ENCODE data around the gene CD1C. TPM values are rescaled to one million over a fixed set of nuclear protein-coding genes. Genes with fewer than 3 reads are reported as not detected.
A peak's percentile ranks its signal among the peaks of the same experiment; 100 is the strongest.

CD1C gene
- total and polyA plus RNA-seq, 10 of the 15 experiments (the other 5 are each of a cell fraction or from before 2014, with no cell fraction given) = 0.82 to 19.0 (median 9.2) TPM

GRCh38 chr1:158285756-158286241, 3.9 kb upstream of the CD1C start (continued):
- TF ChIP-seq, protein P1, sequence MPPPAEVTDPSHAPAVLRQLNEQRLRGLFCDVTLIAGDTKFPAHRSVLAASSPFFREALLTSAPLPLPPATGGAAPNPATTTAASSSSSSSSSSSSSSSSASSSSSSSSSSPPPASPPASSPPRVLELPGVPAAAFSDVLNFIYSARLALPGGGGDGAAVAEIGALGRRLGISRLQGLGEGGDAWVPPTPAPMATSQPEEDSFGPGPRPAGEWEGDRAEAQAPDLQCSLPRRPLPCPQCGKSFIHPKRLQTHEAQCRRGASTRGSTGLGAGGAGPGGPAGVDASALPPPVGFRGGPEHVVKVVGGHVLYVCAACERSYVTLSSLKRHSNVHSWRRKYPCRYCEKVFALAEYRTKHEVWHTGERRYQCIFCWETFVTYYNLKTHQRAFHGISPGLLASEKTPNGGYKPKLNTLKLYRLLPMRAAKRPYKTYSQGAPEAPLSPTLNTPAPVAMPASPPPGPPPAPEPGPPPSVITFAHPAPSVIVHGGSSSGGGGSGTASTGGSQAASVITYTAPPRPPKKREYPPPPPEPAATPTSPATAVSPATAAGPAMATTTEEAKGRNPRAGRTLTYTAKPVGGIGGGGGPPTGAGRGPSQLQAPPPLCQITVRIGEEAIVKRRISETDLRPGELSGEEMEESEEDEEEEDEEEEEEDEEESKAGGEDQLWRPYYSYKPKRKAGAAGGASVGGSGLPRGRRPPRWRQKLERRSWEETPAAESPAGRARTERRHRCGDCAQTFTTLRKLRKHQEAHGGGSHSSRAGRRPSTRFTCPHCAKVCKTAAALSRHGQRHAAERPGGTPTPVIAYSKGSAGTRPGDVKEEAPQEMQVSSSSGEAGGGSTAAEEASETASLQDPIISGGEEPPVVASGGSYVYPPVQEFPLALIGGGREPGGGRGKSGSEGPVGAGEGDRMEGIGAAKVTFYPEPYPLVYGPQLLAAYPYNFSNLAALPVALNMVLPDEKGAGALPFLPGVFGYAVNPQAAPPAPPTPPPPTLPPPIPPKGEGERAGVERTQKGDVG (CRISPR knock-in tag; IDR thresholded peaks at IDR 0.05) = no peak
- TF ChIP-seq, protein P2, sequence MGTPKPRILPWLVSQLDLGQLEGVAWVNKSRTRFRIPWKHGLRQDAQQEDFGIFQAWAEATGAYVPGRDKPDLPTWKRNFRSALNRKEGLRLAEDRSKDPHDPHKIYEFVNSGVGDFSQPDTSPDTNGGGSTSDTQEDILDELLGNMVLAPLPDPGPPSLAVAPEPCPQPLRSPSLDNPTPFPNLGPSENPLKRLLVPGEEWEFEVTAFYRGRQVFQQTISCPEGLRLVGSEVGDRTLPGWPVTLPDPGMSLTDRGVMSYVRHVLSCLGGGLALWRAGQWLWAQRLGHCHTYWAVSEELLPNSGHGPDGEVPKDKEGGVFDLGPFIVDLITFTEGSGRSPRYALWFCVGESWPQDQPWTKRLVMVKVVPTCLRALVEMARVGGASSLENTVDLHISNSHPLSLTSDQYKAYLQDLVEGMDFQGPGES (IDR thresholded peaks at IDR 0.05) = no peak
- no peak for TF ChIP-seq ZNF207 (IDR thresholded peaks at IDR 0.05; ENCODE audit: borderline replicate concordance)
- TF ChIP-seq SIN3A (IDR thresholded peaks at IDR 0.05; ENCODE audit: low read depth, low read length) = no peak
- TF ChIP-seq BRCA1 (IDR thresholded peaks at IDR 0.05; ENCODE audit: low read depth, low read length) = no peak
- peak; percentile 99 for TF ChIP-seq IKZF2 (IDR thresholded peaks at IDR 0.05)
- TF ChIP-seq MLLT1 (IDR thresholded peaks at IDR 0.05) = peak; percentile 66
- TF ChIP-seq RCOR1 (conservative IDR thresholded peaks at IDR 0.05; ENCODE audit: low read depth, low read length) = no peak
- peak; percentile 67; the same call in 1 of the 2 replicates for TF ChIP-seq CBFB (IDR thresholded peaks at IDR 0.05; ENCODE audit: low read depth)
- TF ChIP-seq MTA2 (IDR thresholded peaks at IDR 0.05; ENCODE audit: low read depth) = peak; percentile 86
- no peak for TF ChIP-seq SMAD5 (IDR thresholded peaks at IDR 0.05; ENCODE audit: low read depth)
- TF ChIP-seq, protein P3, sequence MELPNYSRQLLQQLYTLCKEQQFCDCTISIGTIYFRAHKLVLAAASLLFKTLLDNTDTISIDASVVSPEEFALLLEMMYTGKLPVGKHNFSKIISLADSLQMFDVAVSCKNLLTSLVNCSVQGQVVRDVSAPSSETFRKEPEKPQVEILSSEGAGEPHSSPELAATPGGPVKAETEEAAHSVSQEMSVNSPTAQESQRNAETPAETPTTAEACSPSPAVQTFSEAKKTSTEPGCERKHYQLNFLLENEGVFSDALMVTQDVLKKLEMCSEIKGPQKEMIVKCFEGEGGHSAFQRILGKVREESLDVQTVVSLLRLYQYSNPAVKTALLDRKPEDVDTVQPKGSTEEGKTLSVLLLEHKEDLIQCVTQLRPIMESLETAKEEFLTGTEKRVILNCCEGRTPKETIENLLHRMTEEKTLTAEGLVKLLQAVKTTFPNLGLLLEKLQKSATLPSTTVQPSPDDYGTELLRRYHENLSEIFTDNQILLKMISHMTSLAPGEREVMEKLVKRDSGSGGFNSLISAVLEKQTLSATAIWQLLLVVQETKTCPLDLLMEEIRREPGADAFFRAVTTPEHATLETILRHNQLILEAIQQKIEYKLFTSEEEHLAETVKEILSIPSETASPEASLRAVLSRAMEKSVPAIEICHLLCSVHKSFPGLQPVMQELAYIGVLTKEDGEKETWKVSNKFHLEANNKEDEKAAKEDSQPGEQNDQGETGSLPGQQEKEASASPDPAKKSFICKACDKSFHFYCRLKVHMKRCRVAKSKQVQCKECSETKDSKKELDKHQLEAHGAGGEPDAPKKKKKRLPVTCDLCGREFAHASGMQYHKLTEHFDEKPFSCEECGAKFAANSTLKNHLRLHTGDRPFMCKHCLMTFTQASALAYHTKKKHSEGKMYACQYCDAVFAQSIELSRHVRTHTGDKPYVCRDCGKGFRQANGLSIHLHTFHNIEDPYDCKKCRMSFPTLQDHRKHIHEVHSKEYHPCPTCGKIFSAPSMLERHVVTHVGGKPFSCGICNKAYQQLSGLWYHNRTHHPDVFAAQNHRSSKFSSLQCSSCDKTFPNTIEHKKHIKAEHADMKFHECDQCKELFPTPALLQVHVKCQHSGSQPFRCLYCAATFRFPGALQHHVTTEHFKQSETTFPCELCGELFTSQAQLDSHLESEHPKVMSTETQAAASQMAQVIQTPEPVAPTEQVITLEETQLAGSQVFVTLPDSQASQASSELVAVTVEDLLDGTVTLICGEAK (IDR thresholded peaks at IDR 0.05; ENCODE audit: borderline replicate concordance) = no peak
- peak; percentile 39 for TF ChIP-seq KLF5 (IDR thresholded peaks at IDR 0.05; ENCODE audit: partially characterized antibody)
- TF ChIP-seq JUNB (IDR thresholded peaks at IDR 0.05) = peak; percentile 41
- TF ChIP-seq RFX5 (IDR thresholded peaks at IDR 0.05; ENCODE audit: low read depth, low read length) = no peak
- peak; percentile 37; the same call in 1 of the 2 replicates for TF ChIP-seq ATF3 (IDR thresholded peaks at IDR 0.05; ENCODE audit: borderline replicate concordance, extremely low read depth, low read depth, low read length)
- peak; percentile 27; the same call in 1 of the 2 replicates for TF ChIP-seq PML (IDR thresholded peaks at IDR 0.05; ENCODE audit: low read length)
- TF ChIP-seq JUND (IDR thresholded peaks at IDR 0.05; ENCODE audit: low read depth, low read length) = 0 out of 2 replicates have a peak, but pooled peaks have one; percentile 11
- TF ChIP-seq, protein P4, sequence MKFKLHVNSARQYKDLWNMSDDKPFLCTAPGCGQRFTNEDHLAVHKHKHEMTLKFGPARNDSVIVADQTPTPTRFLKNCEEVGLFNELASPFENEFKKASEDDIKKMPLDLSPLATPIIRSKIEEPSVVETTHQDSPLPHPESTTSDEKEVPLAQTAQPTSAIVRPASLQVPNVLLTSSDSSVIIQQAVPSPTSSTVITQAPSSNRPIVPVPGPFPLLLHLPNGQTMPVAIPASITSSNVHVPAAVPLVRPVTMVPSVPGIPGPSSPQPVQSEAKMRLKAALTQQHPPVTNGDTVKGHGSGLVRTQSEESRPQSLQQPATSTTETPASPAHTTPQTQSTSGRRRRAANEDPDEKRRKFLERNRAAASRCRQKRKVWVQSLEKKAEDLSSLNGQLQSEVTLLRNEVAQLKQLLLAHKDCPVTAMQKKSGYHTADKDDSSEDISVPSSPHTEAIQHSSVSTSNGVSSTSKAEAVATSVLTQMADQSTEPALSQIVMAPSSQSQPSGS (IDR thresholded peaks at IDR 0.05; ENCODE audit: low read length) = peak; percentile 27; the same call in 1 of the 2 replicates
- TF ChIP-seq HDAC2 (IDR thresholded peaks at IDR 0.05) = no peak

Measured in GM12878 (cell line).